Stimulated activated CD8-positive, alpha-beta memory T cell treated with anti-CD3 and anti-CD28 coated beads, Interleukin-7, amount 100 ng/mL, for 48 hours (primary cell): ENCODE measurements around the gene C10orf90.

Experiments used
- DNase-seq, 2 donors: peaks; one replicate each; pipeline ENCODE4 v3.0.0-alpha.2; 2020; ENCODE audit warnings: low read depth in 1 of 2; ENCODE audit errors: extremely low read depth in 1 of 2

C10orf90 gene

GRCh38 chr10:126474031-126474430 is 196.5 kb downstream of the C10orf90 start:
- no peak for DNase-seq

- DNase-seq: no peak
Observed at GRCh38 chr10:126470991-126471390, 199.5 kb downstream of the C10orf90 start.

- no peak for DNase-seq
Observed at GRCh38 chr10:126469692-126470091, 200.8 kb downstream of the C10orf90 start.

GRCh38 chr10:126468876-126469643 is 201.4 kb downstream of the C10orf90 start:
- no peak for DNase-seq

GRCh38 chr10:126468467-126468866 is 202.0 kb downstream of the C10orf90 start:
- no peak for DNase-seq

- DNase-seq: no peak
Observed at GRCh38 chr10:126465771-126466170, 204.7 kb downstream of the C10orf90 start.

- DNase-seq: no peak
Observed at GRCh38 chr10:126463286-126463685, 207.2 kb downstream of the C10orf90 start.

- DNase-seq: no peak
Observed at GRCh38 chr10:126461289-126461940, 209.1 kb downstream of the C10orf90 start.

- no peak for DNase-seq
Observed at GRCh38 chr10:126459878-126460481, 210.5 kb downstream of the C10orf90 start.

- no peak for DNase-seq
Observed at GRCh38 chr10:126459032-126459831, 211.3 kb downstream of the C10orf90 start.

GRCh38 chr10:126458466-126458865 is 212.0 kb downstream of the C10orf90 start:
- DNase-seq: no peak

- no peak for DNase-seq
Observed at GRCh38 chr10:126456632-126457031, 213.9 kb downstream of the C10orf90 start.

- no peak for DNase-seq
Observed at GRCh38 chr10:126455766-126456405, 214.6 kb downstream of the C10orf90 start.

GRCh38 chr10:126455036-126455765 is 215.3 kb downstream of the C10orf90 start:
- no peak for DNase-seq

- DNase-seq: no peak
Observed at GRCh38 chr10:126454045-126454751, 216.3 kb downstream of the C10orf90 start.

- DNase-seq: no peak
Observed at GRCh38 chr10:126452245-126452644, 218.2 kb downstream of the C10orf90 start.

- DNase-seq: no peak
Observed at GRCh38 chr10:126448091-126448490, 222.4 kb downstream of the C10orf90 start.

GRCh38 chr10:126439942-126440341 is 230.6 kb downstream of the C10orf90 start:
- no peak for DNase-seq

- DNase-seq: no peak
Observed at GRCh38 chr10:126438407-126438783, 232.1 kb downstream of the C10orf90 start.
